HuH-7 (cell line): ENCODE measurements around the gene ABI3.
"Not testable (repeated sequence)": the region's sequence is repeated elsewhere in the genome, so short reads cannot be mapped to it uniquely, and the experiment has no call there.

Source experiments
- DNase-seq: peaks from one replicate; pipeline ENCODE4 v3.0.0; 2011; ENCODE audit warnings: low spot score

ABI3 gene, protein sequence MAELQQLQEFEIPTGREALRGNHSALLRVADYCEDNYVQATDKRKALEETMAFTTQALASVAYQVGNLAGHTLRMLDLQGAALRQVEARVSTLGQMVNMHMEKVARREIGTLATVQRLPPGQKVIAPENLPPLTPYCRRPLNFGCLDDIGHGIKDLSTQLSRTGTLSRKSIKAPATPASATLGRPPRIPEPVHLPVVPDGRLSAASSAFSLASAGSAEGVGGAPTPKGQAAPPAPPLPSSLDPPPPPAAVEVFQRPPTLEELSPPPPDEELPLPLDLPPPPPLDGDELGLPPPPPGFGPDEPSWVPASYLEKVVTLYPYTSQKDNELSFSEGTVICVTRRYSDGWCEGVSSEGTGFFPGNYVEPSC

DNA sequence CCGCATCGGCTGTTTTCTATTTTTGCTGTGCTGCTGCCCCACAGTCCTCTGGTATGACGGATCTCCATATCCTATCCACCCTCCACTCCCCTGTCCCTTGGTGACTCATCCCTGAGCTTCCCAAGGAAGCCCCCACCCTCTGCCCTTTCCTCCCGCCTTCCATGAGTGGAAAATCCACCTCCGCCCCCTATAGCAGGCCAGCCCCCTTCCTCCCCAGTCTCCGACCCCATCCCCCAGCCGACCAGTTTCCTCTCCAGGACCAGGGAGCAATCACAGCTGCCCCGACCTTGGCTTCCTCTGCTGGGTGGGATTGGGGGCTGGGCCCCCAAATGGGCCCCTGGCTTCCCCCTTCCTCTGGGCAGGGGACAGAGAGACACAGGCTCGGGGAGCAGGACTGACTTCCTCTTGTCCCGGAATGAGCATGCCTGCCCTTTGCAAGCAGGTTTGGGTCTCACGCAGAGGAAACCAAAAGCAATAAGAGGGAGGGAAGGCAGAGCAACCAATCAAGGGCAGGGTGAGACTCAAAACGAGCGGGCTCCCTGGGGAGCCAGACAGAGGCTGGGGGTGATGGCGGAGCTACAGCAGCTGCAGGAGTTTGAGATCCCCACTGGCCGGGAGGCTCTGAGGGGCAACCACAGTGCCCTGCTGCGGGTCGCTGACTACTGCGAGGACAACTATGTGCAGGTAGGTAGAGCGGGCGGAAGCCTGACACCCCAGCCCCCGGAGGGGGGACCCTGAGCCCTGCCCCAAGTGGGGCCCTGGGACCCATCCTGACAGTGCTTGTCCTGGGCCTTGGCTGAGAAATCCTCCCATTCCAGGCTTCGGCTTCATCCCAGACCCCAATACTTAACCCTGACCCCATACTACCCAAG is at the start of gene ABI3, which contains the start of gene GNGT2:
Gene ABI3 (plus strand): TSS at position 550 of the 872 bp plus-strand sequence. CDS start 18 bp downstream, at position 568.
Gene GNGT2 (minus strand): TSS at position 417 of the 872 bp plus-strand sequence. CDS start 3,152 bp downstream, outside the sequence.
- DNase-seq = no peak

DNA sequence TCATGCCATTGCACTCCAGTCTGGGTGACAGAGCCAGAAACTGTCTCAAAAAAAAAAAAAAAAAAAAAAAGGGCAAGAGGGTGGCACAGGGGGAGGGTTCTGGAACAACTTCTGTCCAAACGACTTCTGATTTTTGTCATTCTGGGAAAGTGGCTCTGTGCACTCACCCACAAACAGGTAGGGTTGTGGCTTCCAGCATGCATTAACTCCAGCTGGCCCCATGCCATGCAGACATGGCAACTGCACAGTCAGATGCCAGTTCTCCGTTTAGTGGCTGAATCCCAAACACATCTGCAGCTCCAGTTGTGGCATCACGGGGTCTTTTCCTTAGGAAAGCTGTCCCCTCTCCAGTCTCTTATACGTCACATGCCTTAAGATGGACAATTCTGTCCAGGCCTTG is 47.6 kb upstream of the ABI3 start:
- DNase-seq = no peak

DNA sequence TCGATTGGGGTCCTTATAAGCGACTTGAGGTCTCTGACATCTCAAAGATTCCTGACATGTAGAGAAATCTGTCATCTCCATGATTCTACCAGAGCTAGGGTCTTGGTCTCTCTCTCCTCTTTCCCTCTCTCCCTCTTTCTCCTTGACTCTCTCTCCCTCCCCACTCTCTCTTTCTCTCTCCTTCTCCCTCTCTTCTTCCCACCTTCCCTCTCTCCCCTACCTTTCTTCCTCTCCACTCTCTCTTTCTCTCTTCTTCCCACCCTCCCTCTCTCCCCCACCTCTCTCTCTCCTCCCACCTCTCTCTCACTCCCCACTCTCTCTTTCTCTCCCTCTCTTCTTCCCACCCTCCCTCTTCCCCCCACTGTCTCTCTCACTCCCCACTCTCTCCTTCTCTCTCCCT is 45.4 kb upstream of the ABI3 start:
- DNase-seq = no peak

DNA sequence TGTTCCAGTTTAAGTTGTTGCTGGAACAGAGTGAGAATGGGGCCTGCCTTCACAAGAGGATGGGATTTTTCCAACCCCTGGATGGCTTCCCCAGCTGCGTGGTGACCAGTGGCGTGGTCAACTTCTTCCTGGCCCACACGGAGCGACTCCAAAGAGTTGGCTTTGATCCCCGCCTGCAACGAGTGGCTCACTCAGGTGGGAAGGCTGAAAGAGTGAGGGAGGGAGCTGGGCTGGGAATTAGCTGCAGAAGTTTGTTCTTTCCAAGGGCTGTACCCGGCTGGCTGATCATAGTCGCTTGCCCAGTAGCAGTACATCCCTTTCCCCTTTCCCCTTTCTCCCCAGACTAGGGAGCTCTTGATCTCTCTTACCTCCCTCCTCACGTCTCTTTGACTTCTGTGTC is 41.8 kb upstream of the ABI3 start:
- no peak for DNase-seq

DNA sequence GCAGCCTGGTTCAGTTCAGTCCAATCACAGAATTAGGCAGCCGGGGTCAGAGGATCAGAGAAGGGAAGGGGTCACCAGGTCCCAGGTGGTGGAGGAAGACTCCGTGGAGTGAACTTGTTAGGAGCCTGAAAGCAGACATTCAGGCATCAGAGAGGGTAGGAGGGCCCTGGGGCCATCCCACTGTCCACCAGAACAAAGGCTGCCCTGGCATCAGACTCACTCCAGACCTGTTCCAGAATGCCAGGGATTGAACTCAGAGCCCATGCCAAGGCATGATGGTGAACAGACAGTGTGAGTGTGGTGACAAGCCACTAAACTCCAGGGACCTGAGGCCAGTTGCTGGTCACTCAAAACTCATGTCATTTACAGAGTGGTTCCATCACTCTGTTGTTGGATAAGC is 40.3 kb upstream of the ABI3 start:
- DNase-seq = no peak

DNA sequence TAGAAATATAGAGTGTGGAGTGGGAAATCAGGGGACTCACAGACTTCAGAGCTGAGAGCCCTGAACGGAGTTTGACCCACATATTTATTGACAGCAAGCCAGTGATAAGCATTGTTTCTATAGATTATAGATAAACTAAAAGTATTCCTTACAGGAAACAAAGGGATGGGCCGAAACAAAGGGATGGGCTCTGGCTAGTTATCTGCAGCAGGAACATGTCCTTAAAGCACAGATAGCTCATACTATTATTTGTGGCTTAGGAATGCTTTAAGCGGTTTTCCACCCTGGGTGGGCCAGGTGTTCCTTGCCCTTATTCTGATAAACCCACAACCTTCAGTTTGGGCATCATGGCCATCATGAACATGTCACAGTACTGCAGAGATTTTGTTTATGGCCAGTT is 39.8 kb upstream of the ABI3 start:
- not testable (repeated sequence) for DNase-seq

DNA sequence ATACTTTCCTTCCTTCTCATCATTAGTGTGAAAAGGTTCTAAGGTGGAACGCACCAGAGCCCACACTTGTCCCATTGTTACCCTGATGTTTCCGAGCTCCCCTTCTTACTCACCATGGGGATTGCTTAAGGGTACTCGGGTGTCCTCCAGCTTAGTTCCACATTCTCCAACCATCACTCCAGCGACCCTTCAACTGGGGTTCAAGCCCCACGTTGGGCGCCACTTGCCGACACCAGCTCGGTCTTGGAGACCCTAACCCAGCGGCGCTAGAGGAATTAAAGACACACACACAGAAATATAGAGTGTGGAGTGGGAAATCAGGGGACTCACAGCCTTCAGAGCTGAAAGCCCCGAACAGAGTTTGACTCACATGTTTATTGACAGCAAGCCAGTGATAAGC is 34.5 kb upstream of the ABI3 start:
- not testable (repeated sequence) for DNase-seq

DNA sequence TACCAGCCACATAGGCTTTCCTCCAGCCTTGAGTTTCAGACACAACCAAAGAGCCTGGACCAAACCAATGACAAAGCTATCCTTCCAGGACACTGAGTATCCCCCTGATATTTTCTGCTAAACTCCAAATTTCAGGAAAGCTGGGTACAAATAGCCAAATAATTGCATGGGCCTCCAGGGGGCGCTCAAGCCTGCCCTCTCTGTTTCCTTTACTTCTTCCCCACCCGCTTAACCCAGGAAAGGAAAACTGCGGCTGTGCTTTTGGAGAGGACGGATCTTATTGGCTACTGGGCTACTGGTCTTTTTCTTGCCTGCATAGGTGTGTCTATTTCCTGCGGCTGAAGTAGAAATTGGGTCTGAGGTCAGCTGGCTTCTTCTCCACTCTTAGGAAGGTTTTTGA is 30.2 kb upstream of the ABI3 start:
- DNase-seq = peak; percentile 65

DNA sequence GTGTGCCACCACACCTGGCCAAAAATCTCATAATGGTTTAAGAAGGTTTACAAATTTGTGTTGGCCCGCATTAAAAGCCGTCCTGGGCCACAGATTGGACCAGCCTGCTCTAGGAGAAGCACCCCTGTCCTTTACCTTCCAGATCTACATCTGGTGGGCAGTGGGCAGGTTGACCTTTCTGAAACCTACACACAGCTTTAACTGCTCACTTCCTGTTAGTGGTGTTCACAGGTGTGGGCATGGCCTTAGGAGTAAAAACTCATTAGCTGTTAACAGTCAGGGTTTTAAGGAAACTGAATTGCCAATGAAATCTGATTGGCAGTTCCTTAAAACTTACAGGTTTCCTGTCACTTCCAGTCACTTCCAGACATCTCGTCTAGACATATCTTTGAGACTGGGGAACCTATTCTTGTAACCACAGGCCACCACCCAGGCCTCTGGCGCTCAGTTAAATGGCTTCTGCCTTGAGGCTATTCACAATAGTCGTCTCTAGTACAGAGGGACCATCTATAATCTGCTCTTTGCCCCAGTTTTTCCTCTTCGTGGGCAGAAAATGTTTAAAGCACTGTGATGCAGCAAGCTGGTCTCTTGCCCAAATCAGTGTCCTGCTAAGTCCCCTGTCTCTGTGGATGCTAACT is 29.4 kb upstream of the ABI3 start:
- DNase-seq = no peak

DNA sequence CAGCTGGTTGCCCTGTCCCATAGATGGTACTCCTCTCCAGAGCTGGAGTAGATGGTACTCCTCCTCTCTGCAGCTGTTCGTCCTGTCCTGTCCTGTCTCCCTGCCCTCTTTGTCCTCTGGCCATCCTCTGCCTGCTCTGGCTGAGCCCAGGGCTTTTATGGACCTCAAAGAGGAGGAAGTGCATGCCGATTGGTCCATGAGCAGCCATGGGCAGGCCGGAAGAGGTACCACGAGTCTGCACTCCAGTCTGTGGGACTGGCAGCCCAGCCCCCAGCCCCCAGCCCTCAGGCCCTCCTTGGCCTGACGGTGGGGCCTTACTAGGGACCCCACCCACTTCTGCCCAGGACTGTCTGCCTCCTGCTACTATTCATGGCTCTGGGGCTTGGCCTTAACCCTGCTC is 27.2 kb upstream of the ABI3 start:
- DNase-seq = no peak

DNA sequence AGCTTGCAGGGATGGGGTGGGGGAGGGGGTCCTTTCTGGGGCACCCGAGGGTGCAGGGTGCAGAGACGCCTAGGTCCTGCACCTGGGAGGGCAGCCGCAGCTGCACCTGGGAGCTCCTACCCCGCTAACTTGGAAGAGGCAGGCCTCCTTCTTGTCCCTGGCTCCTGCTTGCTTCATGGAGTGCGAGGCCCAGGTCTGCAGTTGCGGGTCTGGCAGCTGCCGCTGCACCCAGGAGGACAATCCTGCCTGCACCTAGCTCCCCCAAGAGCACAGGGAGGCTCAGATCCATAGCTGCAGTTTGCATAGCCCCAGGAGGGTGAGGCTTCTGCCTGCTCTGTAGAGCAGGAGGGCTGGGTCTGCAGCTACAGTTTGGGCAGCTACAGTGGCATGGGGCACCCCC is 26.7 kb upstream of the ABI3 start:
- DNase-seq = no peak

DNA sequence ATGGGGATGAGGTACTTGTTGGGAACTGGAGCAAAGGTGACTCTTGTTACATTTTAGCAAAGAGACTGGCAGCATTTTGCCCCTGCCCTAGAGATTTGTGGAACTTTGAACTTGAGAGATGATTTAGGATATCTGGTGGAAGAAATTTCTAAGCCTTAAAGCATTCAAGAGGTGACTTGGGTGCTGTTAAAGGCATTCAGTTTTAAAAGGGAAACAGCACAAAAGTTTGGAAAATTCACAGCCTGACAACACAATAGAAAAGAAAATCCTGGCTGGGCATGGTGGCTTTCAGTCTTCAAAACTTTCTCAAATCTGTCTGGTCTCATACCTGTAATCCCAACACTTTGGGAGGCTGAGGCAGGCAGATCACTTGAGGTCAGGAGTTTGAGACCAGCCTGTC is 26.0 kb upstream of the ABI3 start:
- DNase-seq = not testable (repeated sequence)

DNA sequence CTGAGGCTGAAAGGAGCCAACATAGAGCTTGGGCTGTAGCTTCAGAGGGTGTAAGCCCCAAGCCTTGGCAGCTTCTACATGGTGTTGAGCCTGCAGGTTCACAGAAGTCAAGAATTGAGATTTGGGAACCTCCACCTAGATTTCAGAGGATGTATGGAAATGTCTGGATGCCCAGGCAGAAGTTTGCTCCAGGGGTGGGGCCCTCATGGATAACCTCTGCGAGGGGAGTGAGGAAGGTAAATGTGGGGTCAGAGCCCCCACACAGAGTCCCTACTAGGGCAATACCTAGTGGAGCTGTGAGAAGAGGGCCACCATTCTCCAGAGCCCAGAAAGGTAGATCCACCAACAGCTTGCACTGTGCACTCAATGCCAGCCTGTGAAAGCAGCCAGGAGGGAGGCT is 25.1 kb upstream of the ABI3 start:
- DNase-seq = not testable (repeated sequence)

DNA sequence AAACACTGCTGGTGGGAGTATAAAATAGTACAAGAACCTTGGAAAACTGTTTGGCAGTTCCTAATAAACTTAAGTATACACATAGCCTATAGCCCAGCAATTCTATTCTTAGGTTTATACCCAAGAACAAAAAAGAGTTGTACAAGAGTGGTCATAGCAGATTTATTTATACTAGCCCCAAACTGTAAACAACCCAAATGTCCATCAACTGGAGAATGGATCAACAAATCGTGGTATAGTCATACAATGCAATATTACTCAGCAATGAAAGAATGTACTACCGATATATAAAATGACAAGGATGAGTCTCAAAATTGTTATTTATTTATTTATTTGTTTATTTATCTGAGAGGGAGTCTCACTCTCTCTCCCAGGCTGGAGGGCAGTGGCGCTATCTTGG is 23.2 kb upstream of the ABI3 start:
- no peak for DNase-seq

DNA sequence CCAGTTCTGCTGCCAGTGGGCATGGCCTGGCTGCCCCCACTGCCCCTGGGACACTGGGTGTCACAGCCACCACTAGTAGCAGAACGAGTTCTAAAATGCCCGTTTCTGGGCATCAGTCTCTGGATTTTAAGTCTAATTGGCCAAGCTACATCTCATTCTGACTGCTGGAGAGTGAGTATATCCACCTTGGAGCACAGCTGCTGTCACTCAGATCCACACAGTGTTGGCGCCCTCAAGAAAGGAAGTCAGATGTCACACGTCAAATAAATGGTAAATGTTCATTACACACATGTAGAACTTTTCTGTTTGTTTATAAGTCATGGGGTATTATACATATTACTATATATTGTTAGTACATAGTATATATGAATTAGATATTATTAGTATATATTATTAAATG is 19.6 kb upstream of the ABI3 start:
- no peak for DNase-seq

DNA sequence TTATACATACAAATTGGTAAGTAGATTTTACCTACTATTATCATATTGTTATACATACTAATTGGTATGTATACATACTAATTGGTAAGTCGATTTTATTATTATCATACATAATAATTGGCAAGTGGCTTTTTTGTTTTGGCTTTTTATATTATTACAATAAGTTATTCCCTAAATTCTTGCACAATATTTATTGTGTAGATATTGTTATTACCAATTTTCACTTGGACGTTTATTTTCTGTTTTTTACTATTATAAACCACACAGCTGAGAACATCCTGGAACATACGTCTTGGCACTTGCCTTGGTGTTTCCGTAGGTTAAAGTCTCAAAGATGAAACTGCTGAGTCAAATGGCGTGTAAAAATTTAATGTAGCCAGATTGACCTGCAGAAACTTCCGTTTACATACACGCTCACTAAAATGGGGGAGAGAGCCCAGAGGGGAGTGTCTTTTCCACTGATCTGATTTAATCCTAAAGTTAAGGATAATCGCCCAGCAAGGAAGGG is 19.0 kb upstream of the ABI3 start:
- no peak for DNase-seq

DNA sequence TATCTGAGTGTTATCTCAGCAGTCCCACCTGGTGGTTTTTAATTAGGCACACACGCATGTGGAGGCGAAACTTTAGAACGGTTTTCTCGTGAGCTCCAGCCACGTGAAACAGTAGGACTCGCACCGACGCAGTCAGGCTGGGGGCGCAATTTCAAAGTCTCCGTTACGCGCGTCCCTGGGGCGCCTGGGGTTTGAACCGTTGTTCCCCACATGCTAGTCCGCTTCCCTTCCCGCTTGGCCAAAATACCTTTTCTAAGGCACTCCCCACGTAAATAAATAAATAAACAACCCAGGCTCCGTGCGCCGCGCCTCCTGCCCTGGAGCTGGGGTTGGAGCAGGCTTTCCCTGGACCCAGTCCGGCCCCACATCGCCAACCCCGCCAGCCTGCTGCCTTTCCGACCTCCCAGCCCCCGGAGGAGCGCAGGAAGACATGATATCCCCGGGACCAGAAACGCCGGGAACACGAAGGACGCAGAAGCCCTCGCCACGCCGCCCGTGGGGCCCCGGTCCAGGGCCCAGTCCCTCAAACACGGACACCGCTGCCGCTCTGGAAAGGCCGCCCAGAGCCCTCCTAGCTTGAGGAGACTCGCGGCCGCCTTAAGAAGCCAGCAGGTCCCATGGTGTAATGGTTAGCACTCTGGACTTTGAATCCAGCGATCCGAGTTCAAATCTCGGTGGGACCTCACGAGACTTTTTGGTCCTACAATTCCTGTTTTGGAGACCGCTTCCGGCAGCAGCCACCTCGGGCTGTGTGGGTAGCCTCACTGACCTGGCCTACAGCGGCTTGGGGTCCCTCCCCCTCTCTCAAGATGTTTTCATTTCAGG is 18.4 kb upstream of the ABI3 start:
- peak; percentile 68 for DNase-seq

DNA sequence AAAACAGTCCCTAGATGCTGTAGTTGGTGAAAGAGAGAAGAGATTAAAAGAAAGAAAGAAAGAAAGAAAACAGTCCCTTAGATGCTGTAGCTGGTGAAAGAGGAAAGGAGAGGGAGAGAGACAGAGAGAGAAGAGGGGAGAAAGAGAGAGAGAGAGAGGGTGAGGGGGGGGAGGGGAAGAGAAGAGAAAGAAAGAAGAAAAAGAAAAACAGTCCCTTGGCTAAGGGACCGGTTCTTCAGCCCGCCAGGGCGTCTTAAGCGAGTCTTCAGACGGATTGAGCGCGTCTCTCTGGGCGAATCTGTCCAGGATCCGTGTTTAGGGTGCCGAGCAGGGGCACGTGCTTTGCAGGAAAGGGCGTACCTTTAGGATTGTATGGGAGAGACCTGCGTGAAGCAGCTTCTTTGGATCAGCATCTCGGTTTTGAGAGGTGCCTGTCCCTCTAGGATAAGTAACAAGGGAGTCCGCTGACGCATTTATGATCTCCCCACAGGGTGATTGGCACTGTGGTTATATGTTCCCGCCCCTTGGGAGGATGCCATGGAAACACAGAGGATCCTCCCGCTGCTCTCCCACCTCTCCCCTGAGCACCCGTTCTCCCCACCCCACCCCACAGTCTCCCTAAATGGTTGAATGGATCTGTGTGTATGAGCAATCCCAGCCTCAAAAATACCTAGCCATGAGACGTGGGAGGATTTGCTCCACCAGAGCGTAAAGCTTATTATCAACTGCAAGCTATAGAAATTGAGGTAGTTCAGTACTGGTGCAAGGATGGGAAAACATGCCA is 16.8 kb upstream of the ABI3 start:
- peak; percentile 70 for DNase-seq

DNA sequence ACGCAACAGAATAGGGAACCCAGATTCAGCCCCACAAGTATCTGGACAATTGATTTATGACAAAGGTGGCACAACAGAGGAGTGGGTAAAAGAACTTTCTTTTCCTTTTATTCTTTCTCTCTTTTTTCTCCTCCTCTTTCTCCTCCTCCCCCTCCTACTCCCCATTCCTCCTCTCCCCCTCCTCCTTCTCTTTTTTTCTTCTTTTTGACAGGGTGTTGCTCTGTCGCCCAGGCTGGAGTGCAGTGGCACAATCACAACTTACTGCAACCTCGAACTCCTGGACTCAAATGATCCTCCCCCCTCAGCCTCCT is 16.3 kb upstream of the ABI3 start:
- no peak for DNase-seq

DNA sequence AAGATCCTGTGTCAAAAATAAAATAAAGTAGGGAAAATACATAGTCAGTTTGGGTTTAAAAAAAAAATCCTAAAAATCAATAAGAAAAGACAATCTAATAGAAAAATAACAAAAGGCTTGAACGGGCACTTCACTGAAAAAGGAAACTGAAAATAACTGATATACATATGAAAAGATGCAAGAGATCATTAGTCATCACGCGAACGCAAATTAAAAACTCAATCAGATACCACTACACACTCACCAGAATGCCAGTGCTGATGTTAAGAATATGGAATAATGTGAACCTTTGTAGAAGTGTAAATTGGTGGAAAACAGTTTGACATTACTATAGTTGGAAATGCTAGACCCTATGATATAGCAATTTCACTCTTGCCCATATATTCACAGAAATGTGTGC is 14.8 kb upstream of the ABI3 start:
- DNase-seq = no peak

DNA sequence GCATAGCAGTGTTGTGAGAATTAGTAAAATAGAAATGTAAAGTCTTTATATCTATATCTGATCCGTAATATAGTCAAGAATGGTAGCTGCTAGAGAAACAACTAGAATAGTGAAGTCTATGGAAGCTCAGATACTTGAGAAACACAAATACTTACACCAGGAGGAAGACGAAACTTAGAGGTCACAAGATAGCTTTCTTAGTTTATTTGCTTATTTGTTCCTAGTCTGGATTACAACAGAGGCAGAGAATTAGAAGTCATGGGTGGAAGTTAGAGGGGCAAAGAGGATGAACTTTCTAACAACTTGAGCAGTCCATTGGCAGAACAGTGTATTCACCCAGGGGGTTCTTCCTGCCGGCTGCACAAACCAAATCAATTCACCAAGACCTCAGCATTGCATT is 14.0 kb upstream of the ABI3 start:
- no peak for DNase-seq
